Karpas-422 (cell line): ENCODE data around the gene SKOR1. TPM values are rescaled to one million over a fixed set of nuclear protein-coding genes. Genes with fewer than 3 reads are reported as not detected.

Experiments
- DNase-seq: peaks from one replicate; pipeline ENCODE4 v3.0.0-alpha.2; 2015
- H2AFZ ChIP-seq: fragments of 200-600 bp; sonication (generic); 2 replicates; pipeline ENCODE4 v1.6.1; 2014; ENCODE audit warnings: antibody characterized with exemption, low read length, mixed read lengths
- H3K27ac ChIP-seq: fragments of 200-600 bp; sonication (generic); 2 replicates; pipeline ENCODE4 v1.5.1; 2014; ENCODE audit warnings: mild to moderate bottlenecking, low read length, moderate library complexity
- H3K27me3 ChIP-seq: fragments of 200-600 bp; sonication (generic); 2 replicates; pipeline ENCODE4 v1.6.1; 2014; ENCODE audit warnings: low read length, mixed read lengths
- H3K36me3 ChIP-seq: fragments of 200-600 bp; sonication (generic); 2 replicates; pipeline ENCODE4 v1.6.1; 2014; ENCODE audit warnings: low read length, mixed read lengths; ENCODE audit not compliant: insufficient read depth
- H3K4me1 ChIP-seq: fragments of 200-600 bp; sonication (generic); 2 replicates; pipeline ENCODE4 v1.6.1; 2014; ENCODE audit warnings: mild to moderate bottlenecking, low read length, mixed read lengths
- H3K4me2 ChIP-seq: fragments of 200-600 bp; sonication (generic); 2 replicates; pipeline ENCODE4 v1.6.1; 2014; ENCODE audit warnings: low read length, low read depth, mild to moderate bottlenecking; ENCODE audit not compliant: poor library complexity, severe bottlenecking
- H3K4me3 ChIP-seq: fragments of 200-600 bp; sonication (generic); 2 replicates; pipeline ENCODE4 v1.5.1; 2014; ENCODE audit warnings: mild to moderate bottlenecking, antibody characterized with exemption, low read length, mixed read lengths
- H3K79me2 ChIP-seq: fragments of 200-600 bp; sonication (generic); 2 replicates; pipeline ENCODE4 v1.6.1; 2014; ENCODE audit warnings: mild to moderate bottlenecking, low read length, mixed read lengths
- H3K9ac ChIP-seq: fragments of 200-600 bp; sonication (generic); 2 replicates; pipeline ENCODE4 v1.6.0; 2014; ENCODE audit warnings: low read length
- H3K9me2 ChIP-seq: fragments of 200-600 bp; sonication (generic), shearing (Covaris generic); replicated peaks from 2 replicates; pipeline ENCODE4 v1.6.0; 2014; ENCODE audit warnings: mild to moderate bottlenecking, low read length, moderate library complexity; ENCODE audit not compliant: insufficient read depth
- H3K9me3 ChIP-seq: fragments of 300-700, 200-600 bp; sonication (generic); 2 replicates; pipeline ENCODE4 v1.6.1; 2014; ENCODE audit warnings: low read length, mixed read lengths
- H4K20me1 ChIP-seq: fragments of 200-600 bp; sonication (generic); 2 replicates; pipeline ENCODE4 v1.6.1; 2014; ENCODE audit warnings: mild to moderate bottlenecking, antibody characterized with exemption, low read length, low read depth; ENCODE audit not compliant: insufficient read depth
- total RNA-seq: library from RNA; depleted of rRNA; stranded (reverse); fragments of >200 nt; shearing (Covaris generic); gene quantifications from 2 replicates; pipeline ENCODE4 v1.2.3, GENCODE V29; 2014; ENCODE audit warnings: low replicate concordance

The SKOR1 gene
- total RNA-seq, 1 experiment from 2014 or later = 0.45 TPM

DNA sequence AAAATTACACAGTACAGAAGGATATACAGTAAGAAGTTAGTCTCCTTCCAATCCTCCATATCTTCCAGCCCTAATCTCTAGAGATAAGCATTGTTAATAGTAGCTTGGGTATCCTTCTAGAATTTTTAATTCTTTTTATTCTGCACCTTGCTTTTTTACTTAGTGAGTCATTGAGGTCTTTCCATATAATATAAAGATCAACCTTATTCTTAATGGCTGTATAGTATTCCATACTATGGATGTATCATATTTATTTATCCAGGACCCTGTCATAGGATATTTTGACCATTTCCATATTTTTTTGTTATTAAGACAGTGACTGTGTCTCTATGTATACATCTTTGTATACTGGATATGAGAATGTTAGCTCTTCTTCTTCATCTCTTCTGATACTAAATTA, 36.3 kb upstream of the SKOR1 start:
- no peaks in the 10 kb centered on the region for H3K27me3 ChIP-seq
- no peaks in the 10 kb centered on the region for H3K79me2 ChIP-seq
- no peaks in the 10 kb centered on the region for H4K20me1 ChIP-seq
- no peaks in the 10 kb centered on the region for H3K9me3 ChIP-seq
- H3K36me3 ChIP-seq = no peaks in the 10 kb centered on the region
- no peak overlapping the region for H3K9ac ChIP-seq
- H3K4me2 ChIP-seq = no peak overlapping the region
- H3K4me1 ChIP-seq = peaks cover 16% of the 10 kb centered on the region
- no peak overlapping the region for H2AFZ ChIP-seq
- DNase-seq = no peak
- no peaks in the 10 kb centered on the region for H3K9me2 ChIP-seq
- no peak overlapping the region for H3K4me3 ChIP-seq
- H3K27ac ChIP-seq = no peak overlapping the region

- Histone ChIP-seq H3K27me3 (no peaks in the 10 kb centered on the region), H3K9ac (no peak overlapping the region), H3K36me3 (0 out of 2 replicates have a peak, but pooled peaks cover 5% of the 10 kb centered on the region), H2AFZ (no peak overlapping the region), H3K9me2 (no peaks in the 10 kb centered on the region), H3K4me2 (no peak overlapping the region), H3K79me2 (no peaks in the 10 kb centered on the region), H3K4me1 (no peaks in the 10 kb centered on the region), H4K20me1 (no peaks in the 10 kb centered on the region), H3K9me3 (no peaks in the 10 kb centered on the region), H3K4me3 (no peak overlapping the region), H3K27ac (no peak overlapping the region)
- no peak for DNase-seq
These were observed 34.5 kb upstream of the SKOR1 start for GRCh38 chr15:67790610-67791319.

DNA sequence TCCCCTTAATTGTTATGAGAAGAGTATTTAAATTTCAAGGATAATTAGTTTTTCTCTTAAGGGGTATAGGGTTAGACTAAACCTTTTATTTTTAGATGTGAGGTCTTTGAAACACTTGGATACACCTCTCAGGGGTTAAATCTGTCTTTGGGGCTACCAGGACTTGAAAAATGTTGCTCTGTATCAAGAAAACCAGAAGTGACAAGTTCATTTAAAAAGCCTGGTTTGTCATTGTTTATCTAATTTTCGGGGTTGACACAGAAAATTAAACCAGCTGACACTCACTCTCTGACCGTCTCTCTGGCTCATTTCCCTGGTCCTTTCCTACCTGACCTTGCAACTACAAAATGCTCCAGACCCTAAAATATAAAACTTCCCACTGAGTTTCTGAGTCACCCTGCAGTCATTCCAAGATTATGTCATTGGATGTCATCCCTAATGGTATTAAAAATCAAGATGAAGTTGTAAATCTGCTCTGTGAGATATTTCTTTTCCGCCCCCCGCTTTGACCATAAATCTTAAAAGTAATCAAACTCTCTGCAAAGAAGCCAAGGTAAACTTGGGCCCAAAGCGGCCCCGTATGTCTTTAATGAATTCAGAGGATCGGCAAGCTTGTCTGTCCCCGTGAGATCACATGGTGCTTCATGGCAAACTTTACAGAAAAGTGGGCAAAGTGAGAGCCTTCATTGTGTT, 32.9 kb upstream of the SKOR1 start:
- H2AFZ ChIP-seq = no peak overlapping the region
- H3K9me3 ChIP-seq = no peaks in the 10 kb centered on the region
- H3K4me2 ChIP-seq = no peak overlapping the region
- no peaks in the 10 kb centered on the region for H3K9me2 ChIP-seq
- H3K36me3 ChIP-seq = 0 out of 2 replicates have a peak, but pooled peaks cover 5% of the 10 kb centered on the region
- H4K20me1 ChIP-seq = no peaks in the 10 kb centered on the region
- H3K4me3 ChIP-seq = no peak overlapping the region
- no peak overlapping the region for H3K9ac ChIP-seq
- DNase-seq = no peak
- H3K79me2 ChIP-seq = no peaks in the 10 kb centered on the region
- no peak overlapping the region; the same call in 1 of the 2 replicates for H3K27ac ChIP-seq
- no peaks in the 10 kb centered on the region for H3K4me1 ChIP-seq
- H3K27me3 ChIP-seq = no peaks in the 10 kb centered on the region

DNA sequence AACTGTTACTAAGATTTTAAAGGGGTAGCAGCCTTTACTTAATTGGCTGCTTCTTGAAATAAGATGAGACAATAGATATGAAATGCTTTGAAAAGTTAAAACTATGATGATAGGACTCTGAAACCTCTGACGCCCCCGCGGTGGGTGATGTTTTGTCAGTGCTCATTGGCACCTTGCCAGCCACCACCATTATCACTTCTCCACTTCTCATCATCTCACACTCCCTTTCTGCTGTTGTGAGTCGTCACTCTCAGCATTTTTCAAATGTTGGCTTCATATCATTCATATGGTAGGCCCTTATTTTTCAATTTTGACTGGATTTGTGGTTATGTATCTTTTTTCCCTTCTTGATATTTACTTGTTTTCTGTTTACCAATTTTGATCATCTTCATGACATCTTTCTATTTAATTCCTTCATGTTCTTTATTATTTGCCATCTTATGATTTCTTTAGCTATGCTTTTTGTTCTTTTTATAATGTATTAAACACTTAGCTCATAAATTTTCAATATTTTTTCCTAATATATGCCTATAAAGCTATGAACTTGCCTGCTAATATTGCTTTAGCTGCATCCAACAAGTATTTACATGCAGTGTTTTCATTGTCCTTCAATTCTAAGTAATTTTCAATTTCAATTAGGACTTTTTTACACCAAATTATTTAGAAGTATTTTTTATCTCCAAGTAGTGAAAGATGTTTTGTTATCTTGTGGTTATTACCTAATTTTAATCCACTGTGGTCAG, 30.3 kb upstream of the SKOR1 start:
- H3K9me3 ChIP-seq = no peaks in the 10 kb centered on the region
- DNase-seq = no peak
- H3K9me2 ChIP-seq = no peaks in the 10 kb centered on the region
- H3K79me2 ChIP-seq = no peaks in the 10 kb centered on the region
- H3K36me3 ChIP-seq = 0 out of 2 replicates have a peak, but pooled peaks cover 5% of the 10 kb centered on the region
- H4K20me1 ChIP-seq = no peaks in the 10 kb centered on the region
- no peak overlapping the region for H3K9ac ChIP-seq
- H3K27ac ChIP-seq = no peak overlapping the region
- H3K4me1 ChIP-seq = no peaks in the 10 kb centered on the region
- no peak overlapping the region for H3K4me2 ChIP-seq
- no peak overlapping the region for H3K4me3 ChIP-seq
- H2AFZ ChIP-seq = no peak overlapping the region
- H3K27me3 ChIP-seq = no peaks in the 10 kb centered on the region

DNA sequence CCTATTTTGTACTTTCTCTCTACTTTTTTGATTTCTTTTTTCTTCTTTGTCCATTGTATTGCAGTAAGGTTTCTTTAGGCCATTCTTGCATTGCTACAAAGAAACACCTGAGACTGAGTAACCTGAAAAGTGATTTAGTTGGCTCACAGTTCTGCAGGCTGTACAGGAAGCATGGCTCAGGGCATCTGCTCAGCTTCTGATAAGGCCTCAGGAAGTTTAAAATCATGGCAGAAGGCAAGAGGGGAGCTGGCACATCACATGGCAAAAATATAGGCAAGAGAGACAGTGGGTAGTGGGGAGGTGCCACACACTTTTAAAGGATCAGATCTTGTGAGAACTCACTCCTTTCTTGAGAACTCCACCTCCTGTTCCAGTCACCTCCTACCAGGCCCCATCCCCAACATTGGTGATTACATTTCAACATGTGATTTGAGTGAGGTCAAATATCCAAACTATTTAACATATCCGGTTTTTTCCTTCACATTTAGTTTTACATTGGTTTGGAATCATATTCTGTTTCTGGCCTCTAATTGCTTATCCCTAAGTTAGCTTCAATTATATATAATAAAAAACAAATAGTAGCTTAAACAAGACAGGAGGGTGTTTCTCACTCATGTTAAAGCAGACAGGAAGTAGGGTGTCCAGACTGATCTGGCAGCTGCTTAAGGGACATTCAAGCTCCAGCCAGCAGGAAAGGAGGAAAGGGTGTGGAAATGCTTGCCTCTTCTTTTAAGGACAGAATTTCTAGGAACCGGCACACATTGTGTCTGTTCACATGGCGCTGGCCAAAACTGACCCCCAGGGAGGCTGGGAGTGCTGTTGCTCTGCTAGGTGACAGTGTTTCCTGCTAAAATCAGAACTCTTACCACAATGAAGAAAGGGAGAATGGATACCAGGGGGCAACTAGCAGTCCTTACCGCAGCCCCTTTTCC, 28.8 kb upstream of the SKOR1 start:
- no peak for DNase-seq
- Histone ChIP-seq H3K9me3 (no peaks in the 10 kb centered on the region), H3K79me2 (no peaks in the 10 kb centered on the region), H3K27me3 (no peaks in the 10 kb centered on the region), H3K4me1 (no peaks in the 10 kb centered on the region), H3K4me2 (no peak overlapping the region), H3K4me3 (no peak overlapping the region), H3K27ac (no peak overlapping the region), H2AFZ (no peak overlapping the region), H4K20me1 (no peaks in the 10 kb centered on the region), H3K9me2 (no peaks in the 10 kb centered on the region), H3K36me3 (0 out of 2 replicates have a peak, but pooled peaks cover 5% of the 10 kb centered on the region), H3K9ac (no peak overlapping the region)

DNA sequence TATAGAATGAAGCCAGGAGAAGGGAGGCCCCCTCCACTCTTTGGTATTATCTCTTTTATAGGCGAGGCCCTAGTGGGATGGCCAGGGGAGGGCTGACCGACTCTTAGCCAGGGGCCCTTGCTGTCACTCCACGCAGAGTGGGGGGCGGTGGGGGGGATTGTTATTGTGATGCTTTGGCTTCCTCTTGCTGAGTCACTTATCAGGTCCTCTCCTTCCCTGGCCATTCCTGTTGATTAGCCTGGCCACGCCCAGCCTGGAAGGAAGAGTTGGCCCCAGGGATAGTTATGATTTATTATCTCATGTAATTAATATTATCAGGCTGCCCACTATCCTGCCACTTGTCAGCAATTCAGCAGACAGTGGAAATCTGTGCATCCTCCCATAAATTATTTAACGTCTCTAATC, 25.5 kb upstream of the SKOR1 start:
- Histone ChIP-seq H3K9me2 (no peaks in the 10 kb centered on the region), H3K4me3 (no peak overlapping the region), H3K4me1 (peaks cover 17% of the 10 kb centered on the region), H3K36me3 (0 out of 2 replicates have a peak, but pooled peaks cover 5% of the 10 kb centered on the region), H3K27ac (no peak overlapping the region), H4K20me1 (no peaks in the 10 kb centered on the region), H3K9ac (no peak overlapping the region), H3K9me3 (no peaks in the 10 kb centered on the region), H3K27me3 (no peaks in the 10 kb centered on the region), H3K4me2 (no peak overlapping the region), H2AFZ (no peak overlapping the region), H3K79me2 (no peaks in the 10 kb centered on the region)
- no peak for DNase-seq

- no peaks in the 10 kb centered on the region for H3K36me3 ChIP-seq
- no peak overlapping the region for H3K4me3 ChIP-seq
- no peaks in the 10 kb centered on the region for H3K9me3 ChIP-seq
- no peak for DNase-seq
- no peaks in the 10 kb centered on the region for H4K20me1 ChIP-seq
- H3K4me2 ChIP-seq = no peak overlapping the region
- no peak overlapping the region for H3K9ac ChIP-seq
- no peak overlapping the region for H3K27ac ChIP-seq
- no peaks in the 10 kb centered on the region for H3K27me3 ChIP-seq
- no peak overlapping the region for H2AFZ ChIP-seq
- no peaks in the 10 kb centered on the region for H3K9me2 ChIP-seq
- H3K4me1 ChIP-seq = peaks cover 17% of the 10 kb centered on the region
- no peaks in the 10 kb centered on the region for H3K79me2 ChIP-seq
These were observed 24.2 kb upstream of the SKOR1 start for GRCh38 chr15:67801142-67801541.
